Stimulated activated CD4-positive, alpha-beta T cell treated with anti-CD3 and anti-CD28 coated beads, TNF-alpha, amount 100 ng/mL, for 1 hour (primary cell): ENCODE measurements around the gene IRX1.

Source experiments
- DNase-seq, 3 donors: peaks; one replicate each; pipeline ENCODE4 v3.0.0-alpha.2; 2020; ENCODE audit warnings: low read depth in 3 of 3, low spot score in 1 of 3

Gene IRX1

DNA sequence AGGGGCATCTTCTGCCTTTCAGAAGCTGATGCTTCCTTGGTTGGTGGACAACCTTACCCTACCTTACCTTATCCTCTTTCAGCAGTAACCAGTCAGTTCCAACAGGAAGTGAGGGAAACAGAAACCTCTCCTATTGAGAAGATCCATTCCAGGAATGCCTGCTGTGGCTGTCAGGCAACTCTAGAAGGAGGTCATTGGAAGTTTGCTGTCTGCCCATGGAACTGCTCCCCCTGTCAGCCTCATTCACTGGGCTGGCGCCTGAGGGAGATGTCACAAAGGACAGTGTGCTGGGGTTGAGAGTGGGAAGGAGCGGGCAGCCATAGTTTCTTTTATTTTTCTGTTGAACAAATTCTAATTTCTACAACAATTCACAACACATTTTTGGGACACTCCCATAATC, 54.7 kb downstream of the IRX1 start:
- no peak for DNase-seq

DNA sequence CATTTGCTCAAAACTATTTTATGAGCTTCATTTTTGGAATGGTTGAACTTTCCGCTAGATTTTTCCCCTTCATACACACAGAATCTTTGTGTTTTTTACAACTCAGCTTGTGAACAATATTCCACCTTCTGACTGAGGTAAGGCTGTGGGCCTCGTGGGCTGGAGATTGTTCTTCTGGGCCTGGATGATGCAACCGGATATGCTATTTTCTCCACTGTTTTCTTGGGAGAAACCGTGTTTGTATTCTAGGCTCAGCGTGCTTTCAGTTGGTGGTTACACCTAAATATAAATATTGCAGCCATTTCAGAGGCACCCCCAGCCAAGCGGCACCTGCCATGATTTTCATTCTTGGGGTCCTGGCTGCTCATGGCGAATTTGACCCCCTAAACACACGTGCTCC, 55.2 kb downstream of the IRX1 start:
- no peak for DNase-seq
